ENCODE data around the gene FRYL. TPM values are rescaled to one million over a fixed set of nuclear protein-coding genes. Genes with fewer than 3 reads are reported as not detected.

Gene FRYL
- total RNA-seq, 3 donors from 2014 or later: 205 to 416 (median 330) TPM

GRCh38 chr4:48504352-48504751 is 275.7 kb downstream of the FRYL start:
- no peaks in the 10 kb centered on the region for H3K4me1 ChIP-seq (ENCODE audit: low read depth)

GRCh38 chr4:48504026-48504330 is 276.1 kb downstream of the FRYL start:
- Histone ChIP-seq H3K9me3 (no peaks in the 10 kb centered on the region), H3K36me3 (ENCODE audit: low read depth) (peaks cover 3% of the 10 kb centered on the region), H3K4me1 (ENCODE audit: low read depth) (no peaks in the 10 kb centered on the region), H3K4me3 (no peak overlapping the region)
- no peak for DNase-seq
- no peak for ATAC-seq
- intact Hi-C loops (cut with DNase I, micrococcal nuclease): no loop called here
- no peak for TF ChIP-seq CTCF (IDR thresholded peaks at IDR 0.05)

More at GRCh38 chr4:48504352-48504751, 275.7 kb downstream of the FRYL start:
- Histone ChIP-seq H3K4me3 (no peak overlapping the region), H3K36me3 (ENCODE audit: low read depth) (peaks cover 6% of the 10 kb centered on the region), H3K9me3 (no peaks in the 10 kb centered on the region)
- no peak for ATAC-seq
- TF ChIP-seq CTCF (IDR thresholded peaks at IDR 0.05): no peak
- DNase-seq: no peak
- intact Hi-C loops (cut with DNase I, micrococcal nuclease): no loop called here

GRCh38 chr4:48503233-48504025 is 276.6 kb downstream of the FRYL start:
- intact Hi-C loops (cut with DNase I, micrococcal nuclease): no loop called here

GRCh38 chr4:48499551-48500066 is 280.5 kb downstream of the FRYL start:
- H3K36me3 ChIP-seq (ENCODE audit: low read depth): peaks cover 3% of the 10 kb centered on the region
- no peak overlapping the region for H3K4me3 ChIP-seq
- DNase-seq (no peak), ATAC-seq (no peak)
- TF ChIP-seq CTCF (IDR thresholded peaks at IDR 0.05): no peak
- H3K4me1 ChIP-seq (ENCODE audit: low read depth): no peaks in the 10 kb centered on the region
- intact Hi-C loops (cut with DNase I, micrococcal nuclease): no loop called here
- H3K9me3 ChIP-seq: no peaks in the 10 kb centered on the region

More at GRCh38 chr4:48503233-48504025, 276.6 kb downstream of the FRYL start:
- Histone ChIP-seq H3K4me3 (no peak overlapping the region), H3K36me3 (ENCODE audit: low read depth) (peaks cover 3% of the 10 kb centered on the region), H3K9me3 (no peaks in the 10 kb centered on the region), H3K4me1 (ENCODE audit: low read depth) (no peaks in the 10 kb centered on the region)
- no peak for DNase-seq
- no peak for ATAC-seq
- TF ChIP-seq CTCF (IDR thresholded peaks at IDR 0.05): no peak

GRCh38 chr4:48498895-48499294 is 281.2 kb downstream of the FRYL start:
- no peaks in the 10 kb centered on the region for H3K4me1 ChIP-seq (ENCODE audit: low read depth)
- no peak overlapping the region for H3K4me3 ChIP-seq
- no peak for ATAC-seq
- no peak for TF ChIP-seq CTCF (IDR thresholded peaks at IDR 0.05)
- H3K9me3 ChIP-seq: no peaks in the 10 kb centered on the region
- peaks cover 3% of the 10 kb centered on the region for H3K36me3 ChIP-seq (ENCODE audit: low read depth)
- intact Hi-C loops (cut with DNase I, micrococcal nuclease): no loop called here
- no peak for DNase-seq
